PC-9 (cell line): ENCODE data around the gene ELMO1. TPM values are rescaled to one million over a fixed set of nuclear protein-coding genes. Genes with fewer than 3 reads are reported as not detected.

Source experiments
- BruUV-seq: library from RNA; stranded (reverse); fragments of 400-500 nt; replicated peaks from 2 replicates; lab custom pipeline; 2021; lab: Mats Ljungman, UMichigan
- CTCF ChIA-PET: fragments of 300-600 bp; sonication (Branson Sonifier 250); formaldehyde crosslinking; loops from one replicate; lab custom pipeline; 2022; ENCODE audit warnings: antibody characterized with exemption; lab: Charles Lee
- POLR2A ChIA-PET: fragments of 300-600 bp; sonication (Branson Sonifier 250); formaldehyde crosslinking; loops from one replicate; lab custom pipeline; 2022; ENCODE audit warnings: antibody characterized with exemption; ENCODE audit not compliant: unreplicated experiment; lab: Charles Lee
- DNase-seq, 2 experiments: peaks; one replicate each; pipeline versions ENCODE4 v3.0.0 to v3.0.0-alpha.2; 2015 to 2022; ENCODE audit warnings: mixed read lengths in 1 of 2
- H2AFZ ChIP-seq: fragments of 200-600 bp; sonication (generic); 2 replicates; pipeline ENCODE4 v1.8.1; 2017; ENCODE audit warnings: antibody characterized with exemption
- H3F3A ChIP-seq: fragments of 200-600 bp; sonication (generic); 2 replicates; pipeline ENCODE4 v1.8.1; 2017; ENCODE audit warnings: antibody characterized with exemption, mild to moderate bottlenecking, low read depth; ENCODE audit not compliant: insufficient read depth
- H3K27ac ChIP-seq: fragments of 200-600 bp; sonication (generic); 2 replicates; pipeline ENCODE4 v1.6.1; 2016; ENCODE audit warnings: mixed run types
- H3K27me3 ChIP-seq: fragments of 200-600 bp; sonication (generic); 2 replicates; pipeline ENCODE4 v1.6.1; 2016; ENCODE audit warnings: low read depth, mixed run types; ENCODE audit not compliant: insufficient read depth
- H3K36me3 ChIP-seq: fragments of 200-600 bp; sonication (generic); 2 replicates; pipeline ENCODE4 v1.6.1; 2016; ENCODE audit warnings: low read depth, mixed run types
- H3K4me1 ChIP-seq: fragments of 200-600 bp; sonication (generic); replicated peaks from 2 replicates; pipeline ENCODE4 v1.6.1; 2016; ENCODE audit warnings: mixed run types; ENCODE audit not compliant: insufficient read depth
- H3K4me2 ChIP-seq: fragments of 200-600 bp; sonication (generic); 2 replicates; pipeline ENCODE4 v1.6.1; 2017; ENCODE audit warnings: mixed run types
- H3K4me3 ChIP-seq: fragments of 200-600 bp; sonication (generic); 2 replicates; pipeline ENCODE4 v1.6.1; 2016; ENCODE audit warnings: mixed run types
- H3K79me2 ChIP-seq: fragments of 200-600 bp; sonication (generic); 2 replicates; pipeline ENCODE4 v1.6.1; 2017; ENCODE audit warnings: low read depth, mixed run types
- H3K9me2 ChIP-seq: fragments of 200-600 bp; sonication (generic); 2 replicates; pipeline ENCODE4 v1.8.1; 2017; ENCODE audit warnings: mild to moderate bottlenecking; ENCODE audit not compliant: insufficient read depth
- H3K9me3 ChIP-seq: fragments of 200-600 bp; sonication (generic); 2 replicates; pipeline ENCODE4 v1.8.1; 2016; ENCODE audit warnings: low read depth; ENCODE audit not compliant: insufficient read depth
- H4K20me1 ChIP-seq: fragments of 200-600 bp; sonication (generic); 2 replicates; pipeline ENCODE4 v1.8.1; 2017; ENCODE audit not compliant: insufficient read depth
- EZH2 ChIP-seq: fragments of 200-600 bp; sonication (generic); IDR thresholded peaks from 2 replicates; pipeline ENCODE4 v1.8.0; 2017; ENCODE audit warnings: antibody characterized with exemption, low read depth
- intact Hi-C: fragments of 100-400 bp; cut with micrococcal nuclease; formaldehyde crosslinking; loops from one replicate; pipeline ENCODE4 v1.10.0; 2022; ENCODE audit not compliant: unreplicated experiment
- total RNA-seq: library from RNA; stranded (reverse); gene quantifications from 2 replicates; pipeline ENCODE4 v1.2.3, GENCODE V29; 2021
- TF ChIP-seq, protein P1 (sequence below): fragments of 200-600 bp; sonication (generic); conservative IDR thresholded peaks from 2 replicates; pipeline ENCODE4 v1.6.1; 2017; ENCODE audit warnings: mixed run types, antibody characterized with exemption, mild to moderate bottlenecking, moderate library complexity

ELMO1 gene
- total RNA-seq, 1 experiment from 2014 or later: 4.8 TPM

DNA sequence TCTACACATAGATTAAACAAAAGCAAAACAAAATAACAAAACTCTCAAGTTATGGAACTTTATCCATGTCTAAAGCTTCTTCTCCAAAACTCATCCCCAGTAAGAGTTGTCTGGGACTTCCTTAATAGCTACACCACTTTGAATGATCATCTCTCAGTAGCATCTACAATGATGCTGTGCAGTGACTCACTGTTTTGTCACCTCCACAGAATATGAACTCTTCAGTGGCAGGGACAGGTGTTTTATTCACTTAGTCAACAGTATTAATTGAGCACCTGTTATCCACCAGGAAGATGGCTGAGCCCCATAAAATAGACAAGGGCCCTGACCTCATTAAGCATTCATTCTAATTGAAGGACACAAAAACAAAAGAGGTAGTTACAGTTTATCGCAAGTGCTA is 350.7 kb downstream of the ELMO1 start:
- no peaks in the 10 kb centered on the region for H3K36me3 ChIP-seq
- no peak overlapping the region for H2AFZ ChIP-seq
- H3K79me2 ChIP-seq: no peaks in the 10 kb centered on the region
- no peaks in the 10 kb centered on the region for H3K9me2 ChIP-seq
- ChIA-PET CTCF (no interaction called here), POLR2A (no interaction called here)
- H4K20me1 ChIP-seq: no peaks in the 10 kb centered on the region
- H3K4me2 ChIP-seq: no peak overlapping the region
- no peak overlapping the region for H3K27ac ChIP-seq
- no peak for TF ChIP-seq EZH2
- TF ChIP-seq, protein P1, sequence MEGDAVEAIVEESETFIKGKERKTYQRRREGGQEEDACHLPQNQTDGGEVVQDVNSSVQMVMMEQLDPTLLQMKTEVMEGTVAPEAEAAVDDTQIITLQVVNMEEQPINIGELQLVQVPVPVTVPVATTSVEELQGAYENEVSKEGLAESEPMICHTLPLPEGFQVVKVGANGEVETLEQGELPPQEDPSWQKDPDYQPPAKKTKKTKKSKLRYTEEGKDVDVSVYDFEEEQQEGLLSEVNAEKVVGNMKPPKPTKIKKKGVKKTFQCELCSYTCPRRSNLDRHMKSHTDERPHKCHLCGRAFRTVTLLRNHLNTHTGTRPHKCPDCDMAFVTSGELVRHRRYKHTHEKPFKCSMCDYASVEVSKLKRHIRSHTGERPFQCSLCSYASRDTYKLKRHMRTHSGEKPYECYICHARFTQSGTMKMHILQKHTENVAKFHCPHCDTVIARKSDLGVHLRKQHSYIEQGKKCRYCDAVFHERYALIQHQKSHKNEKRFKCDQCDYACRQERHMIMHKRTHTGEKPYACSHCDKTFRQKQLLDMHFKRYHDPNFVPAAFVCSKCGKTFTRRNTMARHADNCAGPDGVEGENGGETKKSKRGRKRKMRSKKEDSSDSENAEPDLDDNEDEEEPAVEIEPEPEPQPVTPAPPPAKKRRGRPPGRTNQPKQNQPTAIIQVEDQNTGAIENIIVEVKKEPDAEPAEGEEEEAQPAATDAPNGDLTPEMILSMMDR: no peak
- no peaks in the 10 kb centered on the region for H3K4me1 ChIP-seq
- H3K27me3 ChIP-seq: peaks cover 9% of the 10 kb centered on the region
- BruUV-seq: no TSS peak
- no peak for DNase-seq
- H3K9me3 ChIP-seq: no peaks in the 10 kb centered on the region
- H3K4me3 ChIP-seq: no peak overlapping the region
- no peaks in the 10 kb centered on the region for H3F3A ChIP-seq
- intact Hi-C loops: no loop called here

DNA sequence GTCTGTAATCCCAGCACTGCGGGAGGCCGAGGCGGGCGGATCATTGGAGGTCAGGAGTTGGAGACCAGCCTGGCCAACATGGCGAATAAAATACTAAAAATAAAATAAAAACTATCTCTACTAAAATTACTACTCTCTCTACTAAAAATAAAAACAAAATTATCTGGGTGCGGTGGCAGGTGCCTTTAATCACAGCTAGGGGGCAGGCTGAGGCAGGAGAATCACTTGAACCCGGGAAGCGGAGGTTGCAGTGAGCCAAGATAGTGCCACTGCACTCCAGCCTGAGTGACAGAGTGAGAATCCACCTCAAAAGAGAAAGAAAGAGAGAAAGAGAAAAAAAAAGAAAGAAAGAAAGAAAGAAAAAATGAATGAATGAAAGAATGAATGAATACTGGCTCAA is 351.4 kb downstream of the ELMO1 start:
- Histone ChIP-seq H3K4me1 (no peaks in the 10 kb centered on the region), H3F3A (no peaks in the 10 kb centered on the region), H3K27me3 (peaks cover 15% of the 10 kb centered on the region), H3K36me3 (no peaks in the 10 kb centered on the region), H3K9me2 (no peaks in the 10 kb centered on the region), H2AFZ (no peak overlapping the region), H3K79me2 (no peaks in the 10 kb centered on the region), H3K9me3 (no peaks in the 10 kb centered on the region), H3K27ac (no peak overlapping the region), H4K20me1 (no peaks in the 10 kb centered on the region), H3K4me3 (no peak overlapping the region), H3K4me2 (no peak overlapping the region)
- TF ChIP-seq, protein P1: peak; percentile 44; the same call in 1 of the 2 replicates
- no peak for TF ChIP-seq EZH2
- POLR2A ChIA-PET: no interaction called here
- BruUV-seq: no TSS peak
- CTCF ChIA-PET: no interaction called here
- no peak for DNase-seq
- intact Hi-C loops: no loop called here

DNA sequence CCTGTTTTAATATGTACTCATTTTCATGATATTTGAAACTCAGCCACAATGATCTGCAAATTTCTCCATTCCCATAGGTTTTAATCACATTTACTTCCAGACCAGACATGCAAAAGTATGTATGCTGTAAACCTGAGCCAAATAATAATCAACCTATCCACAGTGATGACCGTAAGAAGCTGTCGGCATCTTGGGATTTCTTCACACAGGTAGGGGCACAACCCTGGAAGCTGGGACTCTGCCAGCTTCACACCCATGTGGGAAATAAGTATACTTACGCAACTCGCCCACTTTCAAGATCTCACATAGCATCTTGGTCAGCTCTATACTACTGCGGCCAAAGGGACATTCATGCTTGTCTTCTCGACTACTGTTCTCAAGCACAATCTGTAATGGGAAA is 352.3 kb downstream of the ELMO1 start:
- Histone ChIP-seq H3K9me2 (no peaks in the 10 kb centered on the region), H3F3A (no peaks in the 10 kb centered on the region), H3K4me3 (no peak overlapping the region), H4K20me1 (no peaks in the 10 kb centered on the region), H3K9me3 (no peaks in the 10 kb centered on the region), H2AFZ (no peak overlapping the region), H3K27me3 (peaks cover 15% of the 10 kb centered on the region; the same call in 1 of the 2 replicates), H3K36me3 (no peaks in the 10 kb centered on the region), H3K4me2 (no peak overlapping the region), H3K4me1 (no peaks in the 10 kb centered on the region), H3K27ac (no peak overlapping the region), H3K79me2 (no peaks in the 10 kb centered on the region)
- ChIA-PET CTCF (no interaction called here), POLR2A (no interaction called here)
- TF ChIP-seq, protein P1: no peak
- no peak for TF ChIP-seq EZH2
- intact Hi-C loops: no loop called here
- no TSS peak for BruUV-seq
- DNase-seq: no peak
